Stimulated activated CD4-positive, alpha-beta T cell treated with anti-CD3 and anti-CD28 coated beads, Interleukin-1b, Interleukin-23, amount 100 ng/mL, for 1 hour (primary cell): ENCODE results near the gene KLK14.

ENCODE experiments used
- DNase-seq, 2 donors: peaks; one replicate each; pipeline ENCODE4 v3.0.0-alpha.2; 2020; ENCODE audit warnings: low read depth in 2 of 2

KLK14 gene

GRCh38 chr19:51108066-51108804 lies 25.5 kb upstream of the KLK14 start, which contains the start of gene CTU1:
Gene CTU1, minus strand, starts transcription at chr19:51108409. Its CDS starts 3,840 bp downstream, at chr19:51104569.
- DNase-seq, result peak; percentile 96 to 97

- DNase-seq, result no peak
Measured at GRCh38 chr19:51107406-51108065, 24.8 kb upstream of the KLK14 start.

- DNase-seq, result no peak
Measured at GRCh38 chr19:51103926-51104341, 21.2 kb upstream of the KLK14 start.

- no peak for DNase-seq
Measured at GRCh38 chr19:51102991-51103390, 20.3 kb upstream of the KLK14 start.

- no peak for DNase-seq
Measured at GRCh38 chr19:51101171-51101865, 18.6 kb upstream of the KLK14 start.

GRCh38 chr19:51100601-51101000 lies 17.9 kb upstream of the KLK14 start:
- no peak for DNase-seq

- DNase-seq, result no peak
Measured at GRCh38 chr19:51099047-51099382, 16.3 kb upstream of the KLK14 start.

GRCh38 chr19:51098365-51099046 lies 15.8 kb upstream of the KLK14 start:
- no peak for DNase-seq

GRCh38 chr19:51097796-51098195 lies 15.1 kb upstream of the KLK14 start:
- no peak for DNase-seq

GRCh38 chr19:51097166-51097738 lies 14.6 kb upstream of the KLK14 start:
- DNase-seq, result peak; percentile 42 to 63

- DNase-seq, result no peak
Measured at GRCh38 chr19:51096473-51097165, 13.9 kb upstream of the KLK14 start.

- no peak for DNase-seq
Measured at GRCh38 chr19:51094696-51095279, 12.1 kb upstream of the KLK14 start.

GRCh38 chr19:51093510-51094345 lies 11.0 kb upstream of the KLK14 start:
- DNase-seq, result no peak

GRCh38 chr19:51093101-51093500 lies 10.4 kb upstream of the KLK14 start:
- DNase-seq, result no peak

GRCh38 chr19:51091895-51092873 lies 9.5 kb upstream of the KLK14 start:
- no peak for DNase-seq

GRCh38 chr19:51091126-51091525 lies 8.4 kb upstream of the KLK14 start:
- no peak for DNase-seq

- no peak for DNase-seq
Measured at GRCh38 chr19:51090471-51090870, 7.8 kb upstream of the KLK14 start.

GRCh38 chr19:51089786-51090185 lies 7.1 kb upstream of the KLK14 start:
- no peak for DNase-seq
